Parathyroid adenoma (tissue), 2 donors: Measurements from ENCODE around the gene FBN3.

Experiments
- H2AFZ ChIP-seq: fragments of 300-600 bp; sonication (generic); one replicate; pipeline ENCODE4 v1.7.0; 2017; ENCODE audit warnings: antibody characterized with exemption, mild to moderate bottlenecking
- H3K27ac ChIP-seq: fragments of 300-600 bp; sonication (generic); one replicate; pipeline ENCODE4 v1.7.0; 2017
- H3K27me3 ChIP-seq: fragments of 300-600 bp; sonication (generic); one replicate; pipeline ENCODE4 v1.7.0; 2017; ENCODE audit warnings: low read length; ENCODE audit not compliant: control insufficient read depth, insufficient read depth
- H3K36me3 ChIP-seq: fragments of 300-600 bp; sonication (generic); one replicate; pipeline ENCODE4 v1.7.0; 2017; ENCODE audit warnings: low read length; ENCODE audit not compliant: control insufficient read depth, insufficient read depth
- H3K4me1 ChIP-seq: fragments of 300-600 bp; sonication (generic); one replicate; pipeline ENCODE4 v1.7.0; 2017; ENCODE audit warnings: control low read depth
- H3K4me2 ChIP-seq: fragments of 300-600 bp; sonication (generic); one replicate; pipeline ENCODE4 v1.7.0; 2017; ENCODE audit warnings: low read length
- H3K4me3 ChIP-seq: fragments of 300-600 bp; sonication (generic); one replicate; pipeline ENCODE4 v1.7.0; 2017; ENCODE audit warnings: low read depth, low read length
- H3K79me2 ChIP-seq: fragments of 300-600 bp; sonication (generic); one replicate; pipeline ENCODE4 v1.7.0; 2017; ENCODE audit warnings: control low read depth
- H3K9ac ChIP-seq: fragments of 300-600 bp; sonication (generic); one replicate; pipeline ENCODE4 v1.7.0; 2017; ENCODE audit warnings: mild to moderate bottlenecking
- H3K9me3 ChIP-seq: fragments of 300-600 bp; sonication (generic); one replicate; pipeline ENCODE4 v1.7.0; 2017; ENCODE audit warnings: low read length; ENCODE audit not compliant: control insufficient read depth
- CTCF ChIP-seq: fragments of 300-600 bp; sonication (generic); IDR thresholded peaks from one replicate; pipeline ENCODE4 v1.7.0; 2017; ENCODE audit warnings: antibody characterized with exemption, mild to moderate bottlenecking
- donor health status: primary hyperparathyroidism.

The FBN3 gene

GRCh38 chr19:8020681-8021080 is 128.7 kb downstream of the FBN3 start:
- no peak for TF ChIP-seq CTCF
- Histone ChIP-seq H3K27me3 (no peaks in the 10 kb centered on the region), H3K4me3 (no peak overlapping the region), H3K9me3 (no peaks in the 10 kb centered on the region), H3K27ac (no peak overlapping the region), H3K4me1 (no peaks in the 10 kb centered on the region), H3K4me2 (no peak overlapping the region), H2AFZ (no peak overlapping the region), H3K79me2 (no peaks in the 10 kb centered on the region), H3K36me3 (no peaks in the 10 kb centered on the region), H3K9ac (no peak overlapping the region)

DNA sequence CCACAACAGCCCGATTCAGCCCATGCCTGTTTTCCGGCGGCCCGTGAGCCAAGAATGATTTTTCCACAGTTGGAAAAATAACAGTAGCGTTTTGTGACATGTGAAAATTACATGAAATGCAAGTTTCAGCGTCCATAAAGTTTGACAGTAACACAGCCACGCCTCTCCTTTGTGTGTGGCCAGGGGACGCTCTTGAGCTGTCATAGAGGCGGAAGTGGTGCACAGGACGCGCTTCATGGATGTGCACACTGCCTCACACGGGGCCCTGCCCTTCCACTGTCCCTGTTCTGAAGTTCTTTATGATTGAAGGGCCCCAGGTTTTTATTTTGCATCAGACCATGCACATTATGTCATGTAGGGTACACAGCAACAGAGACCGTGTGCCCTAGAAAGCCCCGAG is 131.6 kb downstream of the FBN3 start:
- H3K27me3 ChIP-seq: no peaks in the 10 kb centered on the region
- no peaks in the 10 kb centered on the region for H3K36me3 ChIP-seq
- no peak overlapping the region for H2AFZ ChIP-seq
- TF ChIP-seq CTCF: no peak
- H3K9ac ChIP-seq: no peak overlapping the region
- no peak overlapping the region for H3K4me2 ChIP-seq
- H3K4me1 ChIP-seq: no peaks in the 10 kb centered on the region
- H3K9me3 ChIP-seq: no peaks in the 10 kb centered on the region
- H3K79me2 ChIP-seq: no peaks in the 10 kb centered on the region
- no peak overlapping the region for H3K4me3 ChIP-seq
- no peak overlapping the region for H3K27ac ChIP-seq
